ENCODE measurements around the gene L3MBTL2.

The L3MBTL2 gene

DNA sequence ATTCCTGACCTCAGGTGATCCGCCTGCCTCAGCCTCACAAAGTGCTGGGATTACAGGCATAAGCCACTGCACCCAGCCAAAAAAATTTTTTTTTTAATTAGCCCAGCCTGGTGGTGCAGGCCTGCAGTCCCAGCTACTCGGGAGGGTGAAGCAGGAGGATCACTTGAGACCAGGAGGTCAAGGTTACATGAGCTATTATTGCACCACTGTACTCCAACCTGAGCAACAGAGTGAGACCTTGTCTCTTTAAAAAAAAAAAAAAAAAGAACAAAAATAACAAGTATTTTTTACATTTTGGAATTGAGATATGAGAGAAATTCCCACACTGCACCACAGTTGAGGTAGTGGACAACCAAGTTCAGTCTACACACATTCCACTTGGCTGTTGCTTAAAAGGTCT is 13.6 kb upstream of the L3MBTL2 start:
- in situ Hi-C loops (cut with HindIII; ENCODE audit: low sequenced_read_pairs) = no loop called here
- H3K4me3 ChIP-seq (ENCODE audit: low read depth, low read length) = no peak overlapping the region
- no peak for DNase-seq (ENCODE audit: low read depth, low spot score)
- TF ChIP-seq, protein P1, sequence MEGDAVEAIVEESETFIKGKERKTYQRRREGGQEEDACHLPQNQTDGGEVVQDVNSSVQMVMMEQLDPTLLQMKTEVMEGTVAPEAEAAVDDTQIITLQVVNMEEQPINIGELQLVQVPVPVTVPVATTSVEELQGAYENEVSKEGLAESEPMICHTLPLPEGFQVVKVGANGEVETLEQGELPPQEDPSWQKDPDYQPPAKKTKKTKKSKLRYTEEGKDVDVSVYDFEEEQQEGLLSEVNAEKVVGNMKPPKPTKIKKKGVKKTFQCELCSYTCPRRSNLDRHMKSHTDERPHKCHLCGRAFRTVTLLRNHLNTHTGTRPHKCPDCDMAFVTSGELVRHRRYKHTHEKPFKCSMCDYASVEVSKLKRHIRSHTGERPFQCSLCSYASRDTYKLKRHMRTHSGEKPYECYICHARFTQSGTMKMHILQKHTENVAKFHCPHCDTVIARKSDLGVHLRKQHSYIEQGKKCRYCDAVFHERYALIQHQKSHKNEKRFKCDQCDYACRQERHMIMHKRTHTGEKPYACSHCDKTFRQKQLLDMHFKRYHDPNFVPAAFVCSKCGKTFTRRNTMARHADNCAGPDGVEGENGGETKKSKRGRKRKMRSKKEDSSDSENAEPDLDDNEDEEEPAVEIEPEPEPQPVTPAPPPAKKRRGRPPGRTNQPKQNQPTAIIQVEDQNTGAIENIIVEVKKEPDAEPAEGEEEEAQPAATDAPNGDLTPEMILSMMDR (IDR thresholded peaks at IDR 0.05; ENCODE audit: low read depth, low read length) = no peak

DNA sequence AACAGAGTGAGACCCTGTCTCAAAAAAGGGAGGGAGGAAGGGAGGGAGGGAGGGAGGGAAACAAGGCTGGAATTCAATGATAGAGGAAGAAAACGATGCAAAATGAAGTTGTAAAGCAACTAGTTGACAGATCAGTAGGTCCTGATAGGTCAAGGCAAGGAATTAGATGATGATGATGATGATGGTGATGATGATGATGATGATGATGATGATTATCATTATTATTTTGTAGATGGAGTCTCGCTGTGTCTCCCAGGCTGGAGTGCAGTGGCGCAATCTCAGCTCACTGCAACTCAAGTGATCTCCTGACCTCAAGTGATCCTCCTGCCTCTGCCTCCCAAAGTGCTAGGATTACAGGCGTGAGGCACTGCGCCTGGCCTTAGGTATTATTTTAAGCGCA is 11.3 kb upstream of the L3MBTL2 start:
- TF ChIP-seq, protein P1 (IDR thresholded peaks at IDR 0.05; ENCODE audit: low read depth, low read length) = no peak
- in situ Hi-C loops (cut with HindIII; ENCODE audit: low sequenced_read_pairs) = no loop called here
- no peak for DNase-seq (ENCODE audit: low read depth, low spot score)
- H3K4me3 ChIP-seq (ENCODE audit: low read depth, low read length) = no peak overlapping the region

DNA sequence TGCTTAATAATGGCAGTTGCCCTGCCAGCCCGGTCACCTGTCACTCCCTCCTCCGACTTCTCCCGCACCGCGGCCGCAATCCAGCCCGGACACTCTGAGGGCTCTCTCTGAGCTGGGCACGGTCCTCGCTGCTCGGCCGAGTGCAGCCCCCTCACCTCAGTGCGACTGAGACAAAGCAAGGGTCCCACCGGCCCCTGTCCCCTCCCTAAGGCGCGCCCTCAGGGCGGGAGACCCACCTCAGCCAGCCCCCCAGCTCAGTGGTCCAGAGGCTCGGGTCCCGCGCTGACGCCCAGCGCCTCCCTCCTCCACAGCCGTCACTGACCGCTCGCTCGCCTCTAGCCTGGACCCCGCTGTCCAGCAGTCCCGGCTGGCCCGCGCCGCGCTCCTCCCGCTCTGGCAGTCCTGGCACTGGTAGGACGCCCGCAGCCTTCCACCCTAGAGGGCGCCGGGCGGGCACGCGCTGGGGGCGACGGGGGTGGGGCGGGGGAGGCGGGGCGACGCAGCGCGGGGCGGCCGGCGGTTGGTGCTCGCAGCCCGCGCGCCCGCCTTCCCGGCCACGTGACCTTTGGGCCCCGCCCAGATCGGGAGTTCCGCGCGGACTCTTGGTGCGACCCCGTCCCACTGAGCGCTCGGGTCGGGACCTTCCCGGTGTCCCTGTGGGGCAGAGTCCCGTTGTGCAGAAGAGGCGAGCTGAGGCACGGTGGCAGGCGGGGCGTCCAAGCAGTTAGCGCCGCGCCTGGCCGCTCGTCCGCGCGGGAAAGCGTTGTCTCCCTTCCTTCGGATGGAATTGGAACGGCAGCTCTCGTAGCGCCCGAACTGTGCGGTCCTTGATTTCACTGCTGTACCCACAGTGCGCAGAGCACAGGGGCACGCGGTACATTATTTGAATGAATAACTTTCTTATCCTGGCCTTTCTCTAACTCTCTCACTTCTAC is 7.8 kb upstream of the L3MBTL2 start:
- in situ Hi-C loops (cut with HindIII; ENCODE audit: low sequenced_read_pairs) = no loop called here
- peak overlapping the region; percentile 68 for H3K4me3 ChIP-seq (ENCODE audit: low read depth, low read length)
- peak; percentile 39 for DNase-seq (ENCODE audit: low read depth, low spot score)
- TF ChIP-seq, protein P1 (IDR thresholded peaks at IDR 0.05; ENCODE audit: low read depth, low read length) = peak; percentile 30

DNA sequence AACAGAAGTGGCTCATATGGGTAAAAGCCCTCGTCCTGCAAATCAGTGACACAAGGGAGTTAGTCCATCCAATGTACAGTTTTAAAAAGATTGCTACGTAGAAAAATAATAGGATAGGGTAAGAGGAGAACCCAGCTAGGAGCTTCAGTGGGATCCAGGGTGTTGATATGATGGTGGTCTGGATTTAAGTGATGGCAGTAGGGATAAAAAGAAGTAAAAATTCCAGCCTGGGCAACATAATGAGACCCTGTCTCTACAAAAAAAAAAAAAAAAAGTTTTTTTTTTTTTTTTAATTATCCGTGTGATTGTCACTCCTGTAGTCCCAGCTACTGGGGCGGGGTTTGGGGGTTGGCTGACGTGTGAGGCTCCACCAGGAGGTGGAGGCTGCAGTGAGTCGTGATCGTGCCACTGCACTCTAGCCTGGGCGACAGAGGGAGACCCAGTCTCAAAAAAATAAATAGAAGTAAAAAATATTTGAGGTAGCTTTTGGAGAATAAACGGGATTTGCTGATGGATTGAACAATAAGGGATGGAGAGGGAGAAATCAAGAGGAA is 7.0 kb upstream of the L3MBTL2 start:
- in situ Hi-C loops (cut with HindIII; ENCODE audit: low sequenced_read_pairs) = no loop called here
- TF ChIP-seq, protein P1 (IDR thresholded peaks at IDR 0.05; ENCODE audit: low read depth, low read length) = no peak
- peak overlapping the region; percentile 68 for H3K4me3 ChIP-seq (ENCODE audit: low read depth, low read length)

DNA sequence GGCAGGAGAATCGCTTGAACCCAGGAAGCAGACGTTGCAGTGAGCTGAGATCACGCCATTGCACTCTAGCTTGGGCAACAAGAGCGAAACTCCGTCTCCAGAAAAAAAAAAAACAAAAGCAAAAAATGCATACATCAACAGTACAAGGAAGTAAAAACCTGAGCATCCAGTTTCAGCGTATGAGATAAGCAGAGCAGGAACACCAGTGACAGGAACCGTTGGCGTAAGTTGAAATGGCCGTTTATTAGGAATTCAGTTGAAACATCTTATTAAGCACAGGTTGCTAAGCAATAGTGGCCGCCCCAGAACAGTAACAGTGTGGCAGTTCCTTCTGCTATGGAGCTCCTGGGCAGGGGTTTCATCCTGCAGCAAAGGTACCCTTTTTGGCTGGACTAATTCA is 4.0 kb upstream of the L3MBTL2 start:
- DNase-seq (ENCODE audit: low read depth, low spot score) = no peak
- TF ChIP-seq, protein P1 (IDR thresholded peaks at IDR 0.05; ENCODE audit: low read depth, low read length) = no peak
- in situ Hi-C loops (cut with HindIII; ENCODE audit: low sequenced_read_pairs) = no loop called here
- H3K4me3 ChIP-seq (ENCODE audit: low read depth, low read length) = no peak overlapping the region

More for the DNA sequence above, 7.0 kb upstream of the L3MBTL2 start:
- DNase-seq (ENCODE audit: low read depth, low spot score) = no peak

DNA sequence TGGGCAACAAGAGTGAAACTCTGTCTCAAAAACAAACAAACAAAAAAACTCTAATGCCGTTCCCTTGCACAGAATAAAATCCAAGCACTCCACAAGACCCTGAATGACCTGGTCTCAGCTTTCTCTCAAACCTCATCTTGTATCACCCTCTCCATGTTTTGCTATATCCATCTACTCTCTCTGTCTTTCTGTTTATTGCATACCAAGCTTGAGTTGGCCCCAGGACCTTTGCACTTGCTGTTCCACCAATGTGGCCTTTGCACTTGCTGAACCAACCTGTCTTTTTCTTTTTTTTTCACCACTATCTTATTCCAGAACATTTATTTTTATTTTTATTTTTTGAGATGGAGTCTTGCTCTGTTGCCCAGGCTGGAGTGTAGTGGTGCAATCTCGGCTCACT is 2.0 kb upstream of the L3MBTL2 start:
- DNase-seq (ENCODE audit: low read depth, low spot score) = no peak
- TF ChIP-seq, protein P1 (IDR thresholded peaks at IDR 0.05; ENCODE audit: low read depth, low read length) = no peak
- in situ Hi-C loops (cut with HindIII; ENCODE audit: low sequenced_read_pairs) = no loop called here
- no peak overlapping the region for H3K4me3 ChIP-seq (ENCODE audit: low read depth, low read length)

Measured in astrocyte of the spinal cord (primary cell).